Measurements from ENCODE around the gene DDX51.

The DDX51 gene

DNA sequence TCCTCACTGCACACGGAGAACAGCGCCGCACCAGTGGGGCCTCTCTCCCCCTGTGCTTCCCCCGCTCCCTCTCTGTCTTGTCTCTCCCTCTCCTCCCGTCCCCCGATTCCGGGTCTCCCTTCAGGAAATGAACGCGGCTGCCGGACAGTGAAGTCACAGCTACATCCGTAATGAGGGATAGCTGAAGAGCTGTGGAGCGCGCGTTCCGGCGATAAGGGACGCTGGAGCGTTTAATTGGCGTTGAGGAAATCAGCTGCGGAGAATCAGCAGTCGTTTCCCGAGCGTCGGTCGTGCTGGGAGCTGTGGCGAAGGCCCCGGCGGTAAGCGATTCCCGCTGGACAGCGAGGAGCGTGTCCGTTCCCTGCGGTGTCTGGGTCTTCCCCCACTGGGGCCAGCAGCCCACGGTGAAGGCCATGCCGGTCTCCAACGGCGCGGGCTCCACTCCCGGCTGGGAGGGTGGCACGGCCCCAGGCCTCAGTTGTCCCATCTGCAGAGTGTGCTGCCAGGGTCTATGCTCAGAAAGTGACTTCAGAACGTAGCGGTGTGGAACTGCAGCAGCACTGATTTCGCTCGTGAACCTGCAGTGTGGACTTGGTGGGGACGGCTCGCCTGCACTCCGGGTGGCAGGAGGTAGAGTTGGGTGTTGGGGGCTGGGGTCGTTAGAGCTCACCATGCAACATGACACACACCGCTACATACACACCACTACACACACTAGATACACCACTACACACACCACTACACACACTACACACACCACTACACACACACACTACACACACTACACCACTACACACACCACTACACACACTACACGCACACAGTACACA is 11.0 kb upstream of the DDX51 start:
- DNase-seq (ENCODE audit: extremely low read depth, low read depth): no peak
- TF ChIP-seq, protein P1, sequence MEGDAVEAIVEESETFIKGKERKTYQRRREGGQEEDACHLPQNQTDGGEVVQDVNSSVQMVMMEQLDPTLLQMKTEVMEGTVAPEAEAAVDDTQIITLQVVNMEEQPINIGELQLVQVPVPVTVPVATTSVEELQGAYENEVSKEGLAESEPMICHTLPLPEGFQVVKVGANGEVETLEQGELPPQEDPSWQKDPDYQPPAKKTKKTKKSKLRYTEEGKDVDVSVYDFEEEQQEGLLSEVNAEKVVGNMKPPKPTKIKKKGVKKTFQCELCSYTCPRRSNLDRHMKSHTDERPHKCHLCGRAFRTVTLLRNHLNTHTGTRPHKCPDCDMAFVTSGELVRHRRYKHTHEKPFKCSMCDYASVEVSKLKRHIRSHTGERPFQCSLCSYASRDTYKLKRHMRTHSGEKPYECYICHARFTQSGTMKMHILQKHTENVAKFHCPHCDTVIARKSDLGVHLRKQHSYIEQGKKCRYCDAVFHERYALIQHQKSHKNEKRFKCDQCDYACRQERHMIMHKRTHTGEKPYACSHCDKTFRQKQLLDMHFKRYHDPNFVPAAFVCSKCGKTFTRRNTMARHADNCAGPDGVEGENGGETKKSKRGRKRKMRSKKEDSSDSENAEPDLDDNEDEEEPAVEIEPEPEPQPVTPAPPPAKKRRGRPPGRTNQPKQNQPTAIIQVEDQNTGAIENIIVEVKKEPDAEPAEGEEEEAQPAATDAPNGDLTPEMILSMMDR (IDR thresholded peaks at IDR 0.05; ENCODE audit: low read depth, low read length): no peak

DNA sequence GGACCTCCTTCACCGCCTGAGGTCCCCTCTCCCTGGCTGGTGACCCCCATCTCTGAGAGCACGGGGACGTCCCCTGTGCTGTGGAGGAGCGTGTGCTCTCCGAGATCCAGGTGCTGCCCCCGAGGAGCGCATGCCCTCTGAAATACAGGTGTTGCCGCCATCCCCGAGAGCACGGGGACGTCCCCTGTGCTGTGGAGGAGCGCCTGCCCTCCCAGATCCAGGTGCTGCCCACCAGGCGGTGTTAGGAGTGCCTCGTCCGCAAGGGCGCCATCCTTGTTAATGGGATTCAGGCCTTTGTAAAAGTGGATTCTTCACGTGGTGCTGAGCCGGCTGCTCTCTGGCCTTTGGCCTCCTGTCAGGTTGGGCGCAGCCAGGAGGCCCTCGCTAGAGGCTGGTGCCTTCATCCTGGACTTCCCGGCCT is 10.2 kb upstream of the DDX51 start:
- no peak for DNase-seq (ENCODE audit: extremely low read depth, low read depth)
- TF ChIP-seq, protein P1 (IDR thresholded peaks at IDR 0.05; ENCODE audit: low read depth, low read length): no peak

DNA sequence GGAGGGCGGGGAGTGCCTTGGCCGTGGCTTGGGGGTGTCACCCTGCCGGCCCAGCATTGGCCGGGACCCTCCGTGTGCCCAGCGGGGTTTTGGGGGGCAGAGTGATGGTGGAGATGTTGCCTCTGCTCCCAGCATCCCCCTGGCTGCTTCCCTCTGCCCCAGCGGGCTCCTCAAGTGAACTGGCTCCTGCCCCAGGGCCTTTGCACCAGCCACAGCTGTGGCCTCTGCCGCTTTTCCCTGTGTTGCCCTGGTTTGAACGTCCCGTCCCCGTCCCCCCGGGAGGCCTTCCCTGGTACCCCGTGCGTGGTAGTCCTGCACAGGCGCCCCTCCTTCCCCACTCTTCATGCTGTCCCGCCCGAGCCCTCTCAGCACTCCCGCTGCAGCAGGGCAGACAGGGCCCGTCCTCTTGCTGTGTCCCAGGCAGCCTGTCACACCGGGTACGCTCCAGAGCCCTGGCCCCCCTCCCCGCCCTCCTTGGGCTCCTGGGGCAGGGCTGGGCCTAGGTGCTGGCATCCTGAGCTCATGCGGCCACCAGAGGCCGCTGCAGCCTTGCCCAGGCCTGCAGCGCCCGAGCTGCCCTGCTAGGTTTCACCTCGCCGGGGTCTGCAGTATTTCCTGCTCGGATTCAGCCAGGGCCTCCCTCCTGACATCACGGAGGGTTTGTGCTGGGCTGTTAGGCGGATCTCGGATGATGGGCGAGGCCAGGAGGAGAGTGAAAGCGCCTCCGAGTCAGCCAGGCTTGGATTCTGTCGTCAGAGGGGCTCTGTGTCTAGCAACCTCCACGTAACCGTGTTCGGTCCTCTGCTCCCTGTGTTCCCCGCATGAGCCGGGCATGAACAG is 9.6 kb upstream of the DDX51 start:
- TF ChIP-seq, protein P1 (IDR thresholded peaks at IDR 0.05; ENCODE audit: low read depth, low read length): peak; percentile 92
- DNase-seq (ENCODE audit: extremely low read depth, low read depth): no peak

DNA sequence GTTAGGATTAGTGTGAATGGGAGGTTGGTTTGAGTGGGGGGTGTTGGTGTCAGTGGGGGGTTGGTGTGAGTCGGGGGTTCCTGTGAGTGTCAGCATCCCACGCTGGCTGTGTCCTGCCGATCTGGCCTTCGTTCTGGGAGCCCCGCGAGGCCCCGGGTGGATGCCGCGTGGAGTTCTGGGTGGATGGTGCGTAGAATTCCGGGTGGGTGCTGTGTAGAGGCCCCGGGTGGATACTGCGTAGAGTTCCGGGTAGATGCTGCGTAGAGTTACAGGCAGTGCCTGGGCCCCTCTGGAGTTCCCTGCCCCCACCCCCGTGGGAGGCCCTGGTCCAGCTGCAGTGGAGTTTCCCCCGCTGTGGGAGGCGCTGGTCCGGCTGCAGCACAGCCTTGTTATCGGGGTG is 8.8 kb upstream of the DDX51 start:
- no peak for DNase-seq (ENCODE audit: extremely low read depth, low read depth)

DNA sequence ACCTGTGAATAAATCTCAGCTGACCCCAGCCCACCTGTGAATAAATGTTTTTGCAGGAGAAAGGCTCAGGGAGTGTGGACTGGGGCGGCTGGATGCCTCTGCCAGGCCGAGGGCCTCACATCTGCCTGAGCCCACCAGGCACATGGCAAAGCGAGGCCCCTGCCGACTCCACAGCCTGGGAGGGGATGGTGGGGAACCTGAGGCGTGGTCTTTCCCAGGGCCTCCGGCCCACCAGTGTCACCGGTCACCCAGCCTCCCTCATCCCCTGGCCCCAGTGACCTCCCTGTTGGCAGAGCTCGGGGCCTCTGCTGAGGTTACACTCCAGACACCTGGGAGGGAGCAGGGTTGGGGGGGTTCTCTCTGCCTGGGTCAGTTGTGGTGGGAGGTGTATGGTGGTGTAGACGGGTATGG is 8.3 kb upstream of the DDX51 start:
- TF ChIP-seq, protein P1 (IDR thresholded peaks at IDR 0.05; ENCODE audit: low read depth, low read length): no peak
- no peak for DNase-seq (ENCODE audit: extremely low read depth, low read depth)

More for the DNA sequence above, 8.8 kb upstream of the DDX51 start:
- TF ChIP-seq, protein P1 (IDR thresholded peaks at IDR 0.05; ENCODE audit: low read depth, low read length): no peak

DNA sequence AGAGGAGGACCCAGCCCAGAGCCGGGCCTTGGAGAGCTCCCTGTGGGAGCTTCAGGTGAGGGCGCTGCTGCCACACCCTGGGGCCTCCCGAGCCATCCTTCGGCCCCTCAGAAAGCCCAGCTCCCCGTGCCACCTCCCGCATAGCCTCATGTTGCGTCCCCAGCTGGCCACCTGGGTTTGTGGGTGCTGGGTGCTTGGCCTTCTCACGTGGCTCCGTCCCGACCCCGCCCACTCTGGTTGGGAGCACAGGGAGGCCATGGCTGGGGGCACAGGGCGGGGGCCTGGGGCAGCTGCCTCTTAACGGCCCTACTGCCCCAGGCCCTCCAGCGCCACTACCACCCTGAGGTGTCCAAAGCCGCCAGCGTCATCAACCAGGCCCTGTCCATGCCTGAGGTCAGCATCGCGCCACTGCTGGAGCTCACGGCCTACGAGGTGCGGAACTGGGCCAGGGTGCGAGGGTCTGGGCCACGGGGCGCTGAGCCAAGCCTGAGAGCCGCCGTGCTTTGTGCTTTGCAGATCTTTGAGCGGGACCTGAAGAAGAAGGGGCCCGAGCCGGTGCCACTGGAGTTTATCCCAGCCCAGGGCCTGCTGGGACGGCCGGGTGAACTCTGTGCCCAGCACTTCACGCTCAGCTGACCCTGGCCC is 7.8 kb upstream of the DDX51 start:
- TF ChIP-seq, protein P1 (IDR thresholded peaks at IDR 0.05; ENCODE audit: low read depth, low read length): no peak
- no peak for DNase-seq (ENCODE audit: extremely low read depth, low read depth)
